GM18508 (cell line): ENCODE results near the gene GLS.

Experiments used
- ATAC-seq: cut with Tn5 transposase; IDR thresholded peaks from one replicate; pipeline ENCODE4 v1.9.1; 2021; ENCODE audit warnings: moderate number of reproducible peaks; ENCODE audit not compliant: insufficient read depth, unreplicated experiment

The GLS gene

GRCh38 chr2:191009541-191010374 lies 129.1 kb downstream of the GLS start:
- no peak for ATAC-seq

GRCh38 chr2:191010887-191011885 lies 130.6 kb downstream of the GLS start:
- no peak for ATAC-seq

GRCh38 chr2:191012346-191012745 lies 131.7 kb downstream of the GLS start:
- no peak for ATAC-seq

- no peak for ATAC-seq
These were observed 132.4 kb downstream of the GLS start for GRCh38 chr2:191012845-191013681.

- no peak for ATAC-seq
These were observed 133.0 kb downstream of the GLS start for GRCh38 chr2:191013682-191013931.

GRCh38 chr2:191013932-191014652 lies 133.5 kb downstream of the GLS start, which contains the start of gene STAT1:
TSS of gene STAT1 (minus strand) at chr2:191014171. CDS start at chr2:191010003, 4,168 bp downstream.
- peak; percentile 55 for ATAC-seq

- ATAC-seq: no peak
These were observed 134.0 kb downstream of the GLS start for GRCh38 chr2:191014653-191015020.
